Ishikawa (cell line): Measurements from ENCODE around the gene ZGPAT.

Experiments
- CEBPB ChIP-seq: IDR thresholded peaks from 2 replicates; pipeline ENCODE4 v1.6.1; 2012
- CREB1 ChIP-seq: IDR thresholded peaks from 2 replicates; pipeline ENCODE4 v1.6.1; 2012; ENCODE audit warnings: low read depth
- EGR1 ChIP-seq: IDR thresholded peaks from 2 replicates; pipeline ENCODE4 v1.6.1; 2012
- EP300 ChIP-seq: IDR thresholded peaks from 2 replicates; pipeline ENCODE4 v1.6.1; 2012; ENCODE audit warnings: borderline replicate concordance
- FOXM1 ChIP-seq: IDR thresholded peaks from 2 replicates; pipeline ENCODE4 v1.6.1; 2012; ENCODE audit warnings: low read depth, borderline replicate concordance
- MAX ChIP-seq: IDR thresholded peaks from 2 replicates; pipeline ENCODE4 v1.6.1; 2012
- NFIC ChIP-seq: IDR thresholded peaks from 2 replicates; pipeline ENCODE4 v1.6.1; 2012
- RAD21 ChIP-seq: IDR thresholded peaks from 2 replicates; pipeline ENCODE4 v1.6.1; 2012; ENCODE audit warnings: low read depth
- REST ChIP-seq: IDR thresholded peaks from 2 replicates; pipeline ENCODE4 v1.6.1; 2012; ENCODE audit warnings: low read depth, mild to moderate bottlenecking
- TAF1 ChIP-seq: IDR thresholded peaks from 2 replicates; pipeline ENCODE4 v1.6.1; 2012; ENCODE audit warnings: low read depth, mild to moderate bottlenecking
- TCF12 ChIP-seq: IDR thresholded peaks from 2 replicates; pipeline ENCODE4 v1.6.1; 2012; ENCODE audit warnings: low read depth
- TEAD4 ChIP-seq: IDR thresholded peaks from 2 replicates; pipeline ENCODE4 v1.6.1; 2012
- USF1 ChIP-seq: IDR thresholded peaks from 2 replicates; pipeline ENCODE4 v1.6.1; 2012
- YY1 ChIP-seq: IDR thresholded peaks from 2 replicates; pipeline ENCODE4 v1.6.1; 2012; ENCODE audit warnings: low read depth
- ZBTB7A ChIP-seq: IDR thresholded peaks from 2 replicates; pipeline ENCODE4 v1.6.1; 2012; ENCODE audit warnings: low read depth

Gene ZGPAT

GRCh38 chr20:63765902-63766301 lies 58.1 kb downstream of the ZGPAT start:
- TF ChIP-seq EP300, result no peak
- no peak for TF ChIP-seq CEBPB
- TF ChIP-seq YY1, result no peak
- TF ChIP-seq TCF12, result no peak
- TF ChIP-seq EGR1, result no peak
- no peak for TF ChIP-seq CREB1
- TF ChIP-seq MAX, result no peak
- no peak for TF ChIP-seq REST
- TF ChIP-seq FOXM1, result no peak
- no peak for TF ChIP-seq USF1
- TF ChIP-seq TEAD4, result no peak
- no peak for TF ChIP-seq ZBTB7A
- no peak for TF ChIP-seq TAF1
- no peak for TF ChIP-seq NFIC

GRCh38 chr20:63766695-63767426 lies 59.0 kb downstream of the ZGPAT start:
- no peak for TF ChIP-seq ZBTB7A
- no peak for TF ChIP-seq TEAD4
- no peak for TF ChIP-seq CEBPB
- TF ChIP-seq CREB1, result no peak
- no peak for TF ChIP-seq USF1
- TF ChIP-seq EP300, result no peak
- TF ChIP-seq MAX, result no peak
- no peak for TF ChIP-seq NFIC
- TF ChIP-seq EGR1, result no peak
- no peak for TF ChIP-seq TCF12

GRCh38 chr20:63767456-63767855 lies 59.6 kb downstream of the ZGPAT start:
- TF ChIP-seq TAF1, result no peak
- TF ChIP-seq YY1, result no peak
- TF ChIP-seq REST, result no peak
- TF ChIP-seq USF1, result no peak
- no peak for TF ChIP-seq NFIC
- no peak for TF ChIP-seq EGR1
- TF ChIP-seq ZBTB7A, result no peak
- no peak for TF ChIP-seq RAD21
- TF ChIP-seq CREB1, result no peak
- no peak for TF ChIP-seq TEAD4
- no peak for TF ChIP-seq MAX
- no peak for TF ChIP-seq CEBPB
- no peak for TF ChIP-seq TCF12
- no peak for TF ChIP-seq EP300

GRCh38 chr20:63767886-63768285 lies 60.0 kb downstream of the ZGPAT start:
- TF ChIP-seq USF1, result no peak
- TF ChIP-seq REST, result no peak
- TF ChIP-seq ZBTB7A, result no peak
- TF ChIP-seq MAX, result no peak
- no peak for TF ChIP-seq RAD21
- TF ChIP-seq EP300, result no peak
- TF ChIP-seq NFIC, result no peak
- no peak for TF ChIP-seq TEAD4
- TF ChIP-seq CEBPB, result no peak
- TF ChIP-seq CREB1, result no peak
- no peak for TF ChIP-seq YY1
- TF ChIP-seq TCF12, result no peak
- no peak for TF ChIP-seq TAF1
- no peak for TF ChIP-seq EGR1
- TF ChIP-seq FOXM1, result no peak
